ENCODE results near the gene COG5.

COG5 gene

GRCh38 chr7:107441581-107442422 is 121.9 kb downstream of the COG5 start:
- no peak for TF ChIP-seq CTCF (IDR thresholded peaks at IDR 0.05; ENCODE audit: low read depth, low read length)
- H3K4me3 ChIP-seq (ENCODE audit: low read depth, low read length), result no peak overlapping the region

GRCh38 chr7:107439025-107439424 is 124.7 kb downstream of the COG5 start:
- no peak for TF ChIP-seq CTCF (IDR thresholded peaks at IDR 0.05; ENCODE audit: low read depth, low read length)
- no peak overlapping the region for H3K4me3 ChIP-seq (ENCODE audit: low read depth, low read length)

GRCh38 chr7:107435749-107436148 is 128.0 kb downstream of the COG5 start:
- TF ChIP-seq CTCF (IDR thresholded peaks at IDR 0.05; ENCODE audit: low read depth, low read length), result no peak
- no peak overlapping the region for H3K4me3 ChIP-seq (ENCODE audit: low read depth, low read length)

- no peak overlapping the region for H3K4me3 ChIP-seq (ENCODE audit: low read depth, low read length)
- no peak for TF ChIP-seq CTCF (IDR thresholded peaks at IDR 0.05; ENCODE audit: low read depth, low read length)
Observed at GRCh38 chr7:107432261-107432660, 131.5 kb downstream of the COG5 start.

- TF ChIP-seq CTCF (IDR thresholded peaks at IDR 0.05; ENCODE audit: low read depth, low read length), result no peak
- no peak overlapping the region for H3K4me3 ChIP-seq (ENCODE audit: low read depth, low read length)
Observed at GRCh38 chr7:107430057-107430456, 133.7 kb downstream of the COG5 start.

GRCh38 chr7:107428642-107429041 is 135.1 kb downstream of the COG5 start:
- no peak for TF ChIP-seq CTCF (IDR thresholded peaks at IDR 0.05; ENCODE audit: low read depth, low read length)
- no peak overlapping the region for H3K4me3 ChIP-seq (ENCODE audit: low read depth, low read length)

GRCh38 chr7:107427462-107427861 is 136.3 kb downstream of the COG5 start:
- no peak overlapping the region for H3K4me3 ChIP-seq (ENCODE audit: low read depth, low read length)
- TF ChIP-seq CTCF (IDR thresholded peaks at IDR 0.05; ENCODE audit: low read depth, low read length), result no peak
